Measurements from ENCODE around the gene SERPINB6.
"Not testable (repeated sequence)": the region's sequence is repeated elsewhere in the genome, so short reads cannot be mapped to it uniquely, and the experiment has no call there.

SERPINB6 gene

GRCh38 chr6:2903411-2904185 lies 67.8 kb downstream of the SERPINB6 start:
- DNase-seq = not testable (repeated sequence)

- not testable (repeated sequence) for DNase-seq
Observed at GRCh38 chr6:2901645-2902502, 69.5 kb downstream of the SERPINB6 start.

GRCh38 chr6:2900821-2901644 lies 70.3 kb downstream of the SERPINB6 start:
- DNase-seq = peak; percentile 55 to 75

GRCh38 chr6:2900221-2900807 lies 71.1 kb downstream of the SERPINB6 start:
- no peak for DNase-seq

- no peak for DNase-seq
Observed at GRCh38 chr6:2899596-2899995, 71.8 kb downstream of the SERPINB6 start.
